HepG2 (cell line): ENCODE results near the gene ENG. TPM values are rescaled to one million over a fixed set of nuclear protein-coding genes. Genes with fewer than 3 reads are reported as not detected.

Experiments
- ASH2L ChIP-seq: fragments of 300-600, 200-600 bp; sonication (generic); IDR thresholded peaks from 2 replicates; pipeline ENCODE4 v1.7.0; 2017; ENCODE audit warnings: low read depth, mild to moderate bottlenecking, moderate library complexity, mixed read lengths, low read length; ENCODE audit not compliant: insufficient read length
- HIVEP1 ChIP-seq: sonication (generic); formaldehyde crosslinking; IDR thresholded peaks from 2 replicates; pipeline ENCODE4 v1.4.0; 2020; ENCODE audit warnings: mild to moderate bottlenecking, missing genetic modification reagents
- SNAPC2 ChIP-seq: sonication (generic); formaldehyde crosslinking; IDR thresholded peaks from 2 replicates; pipeline ENCODE4 v1.8.1; 2022; ENCODE audit warnings: mild to moderate bottlenecking, missing genetic modification reagents
- ZNF10 ChIP-seq: sonication (generic); formaldehyde crosslinking; IDR thresholded peaks from 2 replicates; pipeline ENCODE4 v1.4.0; 2020; ENCODE audit warnings: mild to moderate bottlenecking, low read depth, missing genetic modification reagents, borderline replicate concordance
- ZNF761 ChIP-seq: sonication (generic); formaldehyde crosslinking; conservative IDR thresholded peaks from 2 replicates; pipeline ENCODE4 v1.4.0; 2020; ENCODE audit warnings: mild to moderate bottlenecking, missing genetic modification reagents
- polyA plus RNA-seq, 8 experiments: library from polyadenylated mRNA; depleted of rRNA in 3 of 8; stranded (reverse) in 7 of 8; unstranded in 1 of 8; fragments of >200 nt; fragmentation: Illumina TruSeq in 4 of 8; extraction: Trizol in 4 of 8; gene quantifications; 2 replicates each; pipeline versions ENCODE4 v1.2.1 to v1.2.3, GENCODE V29; 2011 to 2016; ENCODE audit warnings: low read depth in 4 of 8, missing spikeins in 1 of 8, mixed read lengths in 1 of 8; ENCODE audit not compliant: insufficient read depth in 1 of 8
- total RNA-seq, 5 experiments: library from RNA; depleted of rRNA; stranded (reverse); fragments of >200 nt; fragmentation: Illumina TruSeq; extraction: Trizol; gene quantifications; 2 replicates each; pipeline ENCODE4 v1.2.3, GENCODE V29; 2016; ENCODE audit warnings: low read depth in 1 of 5
- TF ChIP-seq, protein P1 (sequence below): sonication (generic); formaldehyde crosslinking; IDR thresholded peaks from 2 replicates; pipeline ENCODE4 v1.8.1; 2022; ENCODE audit warnings: low read depth, mild to moderate bottlenecking, missing genetic modification reagents
- TF ChIP-seq, protein P2 (sequence below): sonication (generic); formaldehyde crosslinking; IDR thresholded peaks from 2 replicates; pipeline ENCODE4 v1.4.0; 2020; ENCODE audit warnings: mild to moderate bottlenecking, missing genetic modification reagents
- TF ChIP-seq, protein P3 (sequence below): sonication (generic); formaldehyde crosslinking; IDR thresholded peaks from 2 replicates; pipeline ENCODE4 v1.9.0; 2022; ENCODE audit warnings: low read depth, missing genetic modification reagents
- TF ChIP-seq, protein P4 (sequence below): sonication (generic); formaldehyde crosslinking; IDR thresholded peaks from 2 replicates; pipeline ENCODE4 v1.5.1; 2020; ENCODE audit warnings: missing genetic modification reagents, mild to moderate bottlenecking, borderline replicate concordance

The ENG gene
- total and polyA plus RNA-seq, 2 of the 13 experiments (the other 11 are each of a cell fraction or from before 2014, with no cell fraction given) = 0.02 to 1.1 TPM

DNA sequence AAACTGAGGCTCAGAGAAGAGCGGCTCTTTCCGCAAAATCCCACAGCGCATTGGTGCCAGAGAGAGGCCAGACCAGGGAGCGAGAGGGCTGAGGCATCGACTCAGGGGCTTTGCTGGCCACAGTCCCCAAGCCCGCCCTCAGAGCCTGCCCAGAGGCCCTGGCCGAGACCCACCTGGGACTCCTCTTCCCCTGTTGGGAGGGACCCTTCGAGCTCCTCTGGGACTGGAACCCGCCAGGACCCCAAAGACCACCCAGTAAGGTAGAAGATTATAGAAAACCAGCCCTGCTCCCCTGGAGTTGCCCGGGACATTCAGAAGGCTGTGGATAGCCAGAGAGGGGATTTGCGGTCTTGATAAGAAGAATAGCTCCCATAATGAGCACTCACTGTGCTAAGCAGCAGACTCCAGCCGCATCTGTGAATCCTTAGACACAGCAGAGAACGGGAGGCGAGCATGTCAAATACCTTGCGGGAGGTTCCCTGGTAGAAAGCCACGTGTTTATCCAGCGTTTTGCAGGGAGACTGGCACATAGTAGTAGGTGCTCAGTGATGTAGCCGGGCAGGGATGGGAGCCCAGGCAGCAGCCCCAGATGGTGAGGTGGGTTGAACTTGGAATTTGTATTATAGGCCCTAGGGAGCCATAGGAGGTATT is 23.7 kb upstream of the ENG start (continued):
- TF ChIP-seq, protein P1, sequence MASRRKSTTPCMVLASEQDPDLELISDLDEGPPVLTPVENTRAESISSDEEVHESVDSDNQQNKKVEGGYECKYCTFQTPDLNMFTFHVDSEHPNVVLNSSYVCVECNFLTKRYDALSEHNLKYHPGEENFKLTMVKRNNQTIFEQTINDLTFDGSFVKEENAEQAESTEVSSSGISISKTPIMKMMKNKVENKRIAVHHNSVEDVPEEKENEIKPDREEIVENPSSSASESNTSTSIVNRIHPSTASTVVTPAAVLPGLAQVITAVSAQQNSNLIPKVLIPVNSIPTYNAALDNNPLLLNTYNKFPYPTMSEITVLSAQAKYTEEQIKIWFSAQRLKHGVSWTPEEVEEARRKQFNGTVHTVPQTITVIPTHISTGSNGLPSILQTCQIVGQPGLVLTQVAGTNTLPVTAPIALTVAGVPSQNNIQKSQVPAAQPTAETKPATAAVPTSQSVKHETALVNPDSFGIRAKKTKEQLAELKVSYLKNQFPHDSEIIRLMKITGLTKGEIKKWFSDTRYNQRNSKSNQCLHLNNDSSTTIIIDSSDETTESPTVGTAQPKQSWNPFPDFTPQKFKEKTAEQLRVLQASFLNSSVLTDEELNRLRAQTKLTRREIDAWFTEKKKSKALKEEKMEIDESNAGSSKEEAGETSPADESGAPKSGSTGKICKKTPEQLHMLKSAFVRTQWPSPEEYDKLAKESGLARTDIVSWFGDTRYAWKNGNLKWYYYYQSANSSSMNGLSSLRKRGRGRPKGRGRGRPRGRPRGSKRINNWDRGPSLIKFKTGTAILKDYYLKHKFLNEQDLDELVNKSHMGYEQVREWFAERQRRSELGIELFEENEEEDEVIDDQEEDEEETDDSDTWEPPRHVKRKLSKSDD = no peak
- TF ChIP-seq, protein P2, sequence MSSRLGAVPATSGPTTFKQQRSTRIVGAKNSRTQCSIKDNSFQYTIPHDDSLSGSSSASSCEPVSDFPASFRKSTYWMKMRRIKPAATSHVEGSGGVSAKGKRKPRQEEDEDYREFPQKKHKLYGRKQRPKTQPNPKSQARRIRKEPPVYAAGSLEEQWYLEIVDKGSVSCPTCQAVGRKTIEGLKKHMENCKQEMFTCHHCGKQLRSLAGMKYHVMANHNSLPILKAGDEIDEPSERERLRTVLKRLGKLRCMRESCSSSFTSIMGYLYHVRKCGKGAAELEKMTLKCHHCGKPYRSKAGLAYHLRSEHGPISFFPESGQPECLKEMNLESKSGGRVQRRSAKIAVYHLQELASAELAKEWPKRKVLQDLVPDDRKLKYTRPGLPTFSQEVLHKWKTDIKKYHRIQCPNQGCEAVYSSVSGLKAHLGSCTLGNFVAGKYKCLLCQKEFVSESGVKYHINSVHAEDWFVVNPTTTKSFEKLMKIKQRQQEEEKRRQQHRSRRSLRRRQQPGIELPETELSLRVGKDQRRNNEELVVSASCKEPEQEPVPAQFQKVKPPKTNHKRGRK = no peak
- TF ChIP-seq SNAPC2 (CRISPR knock-in tag) (no peak), HIVEP1 (CRISPR knock-in tag) (peak; percentile 46), ASH2L (peak; percentile 24), ZNF10 (CRISPR knock-in tag) (no peak), ZNF761 (CRISPR knock-in tag) (0 out of 2 replicates have a peak, but pooled peaks have one; percentile 18)
- TF ChIP-seq, protein P3, sequence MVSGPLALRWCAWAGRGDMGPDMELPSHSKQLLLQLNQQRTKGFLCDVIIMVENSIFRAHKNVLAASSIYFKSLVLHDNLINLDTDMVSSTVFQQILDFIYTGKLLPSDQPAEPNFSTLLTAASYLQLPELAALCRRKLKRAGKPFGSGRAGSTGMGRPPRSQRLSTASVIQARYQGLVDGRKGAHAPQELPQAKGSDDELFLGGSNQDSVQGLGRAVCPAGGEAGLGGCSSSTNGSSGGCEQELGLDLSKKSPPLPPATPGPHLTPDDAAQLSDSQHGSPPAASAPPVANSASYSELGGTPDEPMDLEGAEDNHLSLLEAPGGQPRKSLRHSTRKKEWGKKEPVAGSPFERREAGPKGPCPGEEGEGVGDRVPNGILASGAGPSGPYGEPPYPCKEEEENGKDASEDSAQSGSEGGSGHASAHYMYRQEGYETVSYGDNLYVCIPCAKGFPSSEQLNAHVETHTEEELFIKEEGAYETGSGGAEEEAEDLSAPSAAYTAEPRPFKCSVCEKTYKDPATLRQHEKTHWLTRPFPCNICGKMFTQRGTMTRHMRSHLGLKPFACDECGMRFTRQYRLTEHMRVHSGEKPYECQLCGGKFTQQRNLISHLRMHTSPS (CRISPR knock-in tag) = peak; percentile 44; the same call in 1 of the 2 replicates
- TF ChIP-seq, protein P4, sequence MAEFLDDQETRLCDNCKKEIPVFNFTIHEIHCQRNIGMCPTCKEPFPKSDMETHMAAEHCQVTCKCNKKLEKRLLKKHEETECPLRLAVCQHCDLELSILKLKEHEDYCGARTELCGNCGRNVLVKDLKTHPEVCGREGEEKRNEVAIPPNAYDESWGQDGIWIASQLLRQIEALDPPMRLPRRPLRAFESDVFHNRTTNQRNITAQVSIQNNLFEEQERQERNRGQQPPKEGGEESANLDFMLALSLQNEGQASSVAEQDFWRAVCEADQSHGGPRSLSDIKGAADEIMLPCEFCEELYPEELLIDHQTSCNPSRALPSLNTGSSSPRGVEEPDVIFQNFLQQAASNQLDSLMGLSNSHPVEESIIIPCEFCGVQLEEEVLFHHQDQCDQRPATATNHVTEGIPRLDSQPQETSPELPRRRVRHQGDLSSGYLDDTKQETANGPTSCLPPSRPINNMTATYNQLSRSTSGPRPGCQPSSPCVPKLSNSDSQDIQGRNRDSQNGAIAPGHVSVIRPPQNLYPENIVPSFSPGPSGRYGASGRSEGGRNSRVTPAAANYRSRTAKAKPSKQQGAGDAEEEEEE (CRISPR knock-in tag) = no peak
